Measurements from ENCODE around the gene TSPAN10. TPM values are rescaled to one million over a fixed set of nuclear protein-coding genes. Genes with fewer than 3 reads are reported as not detected.

Gene TSPAN10
- total and polyA plus RNA-seq, 2 of the 13 experiments (the other 11 are each of a cell fraction or from before 2014, with no cell fraction given) = 0.54 to 0.75 TPM

DNA sequence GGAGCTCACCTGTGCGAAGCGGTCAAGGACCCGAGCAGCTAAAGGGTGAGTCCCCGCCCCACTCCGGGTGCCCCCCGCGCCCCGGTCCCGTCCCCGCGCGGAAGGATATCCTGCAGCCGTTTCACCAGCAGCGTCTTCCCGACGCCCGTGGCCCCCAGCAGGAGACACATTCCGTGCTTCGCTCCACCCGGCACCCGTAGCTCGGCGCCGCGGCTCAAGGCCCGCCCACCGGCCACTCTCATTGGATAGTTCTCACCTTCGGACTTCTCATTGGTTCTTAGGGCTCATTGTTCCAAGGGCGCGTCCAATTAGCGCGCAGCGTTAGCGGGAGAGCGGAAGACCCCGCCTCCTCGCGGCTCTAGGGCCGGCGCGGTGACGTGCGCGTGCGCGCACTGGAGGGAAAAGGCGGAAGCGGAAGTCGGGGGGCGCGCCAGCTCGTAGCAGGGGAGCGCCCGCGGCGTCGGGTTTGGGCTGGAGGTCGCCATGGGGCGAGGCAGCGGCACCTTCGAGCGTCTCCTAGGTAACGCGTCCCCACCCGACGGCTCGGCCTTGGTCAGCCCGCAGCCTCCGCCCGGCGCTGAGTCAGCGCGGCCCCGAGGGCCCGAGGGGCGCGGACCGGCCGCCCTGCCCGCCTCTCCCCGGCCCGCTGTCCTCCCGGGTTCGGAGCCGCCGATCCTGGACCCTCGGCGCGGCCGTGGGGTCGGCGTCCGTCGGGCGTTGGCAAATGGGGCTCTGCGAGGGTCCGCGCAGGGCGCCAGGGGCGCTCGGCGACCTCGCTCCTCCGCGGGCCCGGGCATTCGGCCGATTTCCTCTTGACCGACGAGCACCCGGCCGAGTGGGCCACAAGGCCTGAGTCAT is 46.8 kb downstream of the TSPAN10 start, which contains the start of the genes ARL16 and HGS (continued):
- TF ChIP-seq, protein P1, sequence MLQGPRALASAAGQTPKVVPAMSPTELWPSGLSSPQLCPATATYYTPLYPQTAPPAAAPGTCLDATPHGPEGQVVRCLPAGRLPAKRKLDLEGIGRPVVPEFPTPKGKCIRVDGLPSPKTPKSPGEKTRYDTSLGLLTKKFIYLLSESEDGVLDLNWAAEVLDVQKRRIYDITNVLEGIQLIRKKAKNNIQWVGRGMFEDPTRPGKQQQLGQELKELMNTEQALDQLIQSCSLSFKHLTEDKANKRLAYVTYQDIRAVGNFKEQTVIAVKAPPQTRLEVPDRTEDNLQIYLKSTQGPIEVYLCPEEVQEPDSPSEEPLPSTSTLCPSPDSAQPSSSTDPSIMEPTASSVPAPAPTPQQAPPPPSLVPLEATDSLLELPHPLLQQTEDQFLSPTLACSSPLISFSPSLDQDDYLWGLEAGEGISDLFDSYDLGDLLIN (CRISPR knock-in tag; IDR thresholded peaks at IDR 0.05; ENCODE audit: borderline replicate concordance) = peak; percentile 85; the same call in 1 of the 2 replicates
- peak; percentile 7; the same call in 1 of the 2 replicates for TF ChIP-seq SIX1 (CRISPR knock-in tag; IDR thresholded peaks at IDR 0.05; ENCODE audit: borderline replicate concordance)
- 0 out of 2 replicates have a peak, but pooled peaks have one; percentile 24 for TF ChIP-seq ZNF335 (CRISPR knock-in tag; IDR thresholded peaks at IDR 0.05)
- TF ChIP-seq, protein P2, sequence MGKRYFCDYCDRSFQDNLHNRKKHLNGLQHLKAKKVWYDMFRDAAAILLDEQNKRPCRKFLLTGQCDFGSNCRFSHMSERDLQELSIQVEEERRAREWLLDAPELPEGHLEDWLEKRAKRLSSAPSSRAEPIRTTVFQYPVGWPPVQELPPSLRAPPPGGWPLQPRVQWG (CRISPR knock-in tag; IDR thresholded peaks at IDR 0.05; ENCODE audit: borderline replicate concordance, low read depth) = no peak
- TF ChIP-seq, protein P3, sequence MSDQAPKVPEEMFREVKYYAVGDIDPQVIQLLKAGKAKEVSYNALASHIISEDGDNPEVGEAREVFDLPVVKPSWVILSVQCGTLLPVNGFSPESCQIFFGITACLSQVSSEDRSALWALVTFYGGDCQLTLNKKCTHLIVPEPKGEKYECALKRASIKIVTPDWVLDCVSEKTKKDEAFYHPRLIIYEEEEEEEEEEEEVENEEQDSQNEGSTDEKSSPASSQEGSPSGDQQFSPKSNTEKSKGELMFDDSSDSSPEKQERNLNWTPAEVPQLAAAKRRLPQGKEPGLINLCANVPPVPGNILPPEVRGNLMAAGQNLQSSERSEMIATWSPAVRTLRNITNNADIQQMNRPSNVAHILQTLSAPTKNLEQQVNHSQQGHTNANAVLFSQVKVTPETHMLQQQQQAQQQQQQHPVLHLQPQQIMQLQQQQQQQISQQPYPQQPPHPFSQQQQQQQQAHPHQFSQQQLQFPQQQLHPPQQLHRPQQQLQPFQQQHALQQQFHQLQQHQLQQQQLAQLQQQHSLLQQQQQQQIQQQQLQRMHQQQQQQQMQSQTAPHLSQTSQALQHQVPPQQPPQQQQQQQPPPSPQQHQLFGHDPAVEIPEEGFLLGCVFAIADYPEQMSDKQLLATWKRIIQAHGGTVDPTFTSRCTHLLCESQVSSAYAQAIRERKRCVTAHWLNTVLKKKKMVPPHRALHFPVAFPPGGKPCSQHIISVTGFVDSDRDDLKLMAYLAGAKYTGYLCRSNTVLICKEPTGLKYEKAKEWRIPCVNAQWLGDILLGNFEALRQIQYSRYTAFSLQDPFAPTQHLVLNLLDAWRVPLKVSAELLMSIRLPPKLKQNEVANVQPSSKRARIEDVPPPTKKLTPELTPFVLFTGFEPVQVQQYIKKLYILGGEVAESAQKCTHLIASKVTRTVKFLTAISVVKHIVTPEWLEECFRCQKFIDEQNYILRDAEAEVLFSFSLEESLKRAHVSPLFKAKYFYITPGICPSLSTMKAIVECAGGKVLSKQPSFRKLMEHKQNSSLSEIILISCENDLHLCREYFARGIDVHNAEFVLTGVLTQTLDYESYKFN (CRISPR knock-in tag; conservative IDR thresholded peaks at IDR 0.05) = peak; percentile 40
- peak; percentile 55; the same call in 1 of the 2 replicates for TF ChIP-seq TBX3 (IDR thresholded peaks at IDR 0.05; ENCODE audit: borderline replicate concordance)
- TF ChIP-seq MIER2 (CRISPR knock-in tag; IDR thresholded peaks at IDR 0.05) = no peak
- TF ChIP-seq, protein P4, sequence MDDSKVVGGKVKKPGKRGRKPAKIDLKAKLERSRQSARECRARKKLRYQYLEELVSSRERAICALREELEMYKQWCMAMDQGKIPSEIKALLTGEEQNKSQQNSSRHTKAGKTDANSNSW (CRISPR knock-in tag; IDR thresholded peaks at IDR 0.05; ENCODE audit: borderline replicate concordance) = no peak
- TF ChIP-seq PHF20 (CRISPR knock-in tag; IDR thresholded peaks at IDR 0.05) = peak; percentile 94
- TF ChIP-seq NFIB (CRISPR knock-in tag; IDR thresholded peaks at IDR 0.05; ENCODE audit: borderline replicate concordance) = no peak
- peak; percentile 49; the same call in 1 of the 2 replicates for TF ChIP-seq NCOR1 (IDR thresholded peaks at IDR 0.05; ENCODE audit: borderline replicate concordance, low read length)
- TF ChIP-seq PITX1 (CRISPR knock-in tag; IDR thresholded peaks at IDR 0.05) = 0 out of 2 replicates have a peak, but pooled peaks have one; percentile 11
- TF ChIP-seq FOSL1 (CRISPR knock-in tag; IDR thresholded peaks at IDR 0.05; ENCODE audit: borderline replicate concordance) = peak; percentile 43; the same call in 1 of the 2 replicates
- TF ChIP-seq, protein P5, sequence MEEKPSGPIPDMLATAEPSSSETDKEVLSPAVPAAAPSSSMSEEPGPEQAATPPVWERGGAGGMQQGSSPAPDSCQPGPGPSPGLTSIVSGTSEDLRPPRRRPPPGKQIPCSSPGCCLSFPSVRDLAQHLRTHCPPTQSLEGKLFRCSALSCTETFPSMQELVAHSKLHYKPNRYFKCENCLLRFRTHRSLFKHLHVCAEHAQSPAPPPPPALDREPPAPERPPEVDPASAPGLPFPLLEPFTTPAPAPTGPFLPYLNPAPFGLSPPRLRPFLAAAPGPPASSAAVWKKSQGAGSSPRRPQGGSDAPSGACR (CRISPR knock-in tag; IDR thresholded peaks at IDR 0.05) = peak; percentile 56
- TF ChIP-seq GZF1 (CRISPR knock-in tag; IDR thresholded peaks at IDR 0.05) = 0 out of 2 replicates have a peak, but pooled peaks have one; percentile 14
- TF ChIP-seq ZNF296 (CRISPR knock-in tag; conservative IDR thresholded peaks at IDR 0.05) = no peak
- peak; percentile 84; the same call in 1 of the 2 replicates for TF ChIP-seq KLF9 (CRISPR knock-in tag; IDR thresholded peaks at IDR 0.05; ENCODE audit: low read depth)
- TF ChIP-seq KAT8 (CRISPR knock-in tag; IDR thresholded peaks at IDR 0.05) = peak; percentile 99
- TF ChIP-seq GATA4 (IDR thresholded peaks at IDR 0.05; ENCODE audit: borderline replicate concordance, low read depth) = no peak
- peak; percentile 51 for TF ChIP-seq ZNF263 (CRISPR knock-in tag; IDR thresholded peaks at IDR 0.05)
- 0 out of 2 replicates have a peak, but pooled peaks have one; percentile 3 for TF ChIP-seq ZNF136 (CRISPR knock-in tag; IDR thresholded peaks at IDR 0.05; ENCODE audit: low read depth)
- TF ChIP-seq ZNF549 (CRISPR knock-in tag; IDR thresholded peaks at IDR 0.05) = 0 out of 2 replicates have a peak, but pooled peaks have one; percentile 61
- TF ChIP-seq SOX5 (CRISPR knock-in tag; IDR thresholded peaks at IDR 0.05; ENCODE audit: borderline replicate concordance) = peak; percentile 65; the same call in 1 of the 2 replicates

Data from HepG2 (cell line).